ENCODE measurements around the gene NCOA3.
"Not testable (repeated sequence)": the region's sequence is repeated elsewhere in the genome, so short reads cannot be mapped to it uniquely, and the experiment has no call there.

NCOA3 gene

GRCh38 chr20:47568019-47568418 lies 66.3 kb downstream of the NCOA3 start:
- DNase-seq, result no peak

DNA sequence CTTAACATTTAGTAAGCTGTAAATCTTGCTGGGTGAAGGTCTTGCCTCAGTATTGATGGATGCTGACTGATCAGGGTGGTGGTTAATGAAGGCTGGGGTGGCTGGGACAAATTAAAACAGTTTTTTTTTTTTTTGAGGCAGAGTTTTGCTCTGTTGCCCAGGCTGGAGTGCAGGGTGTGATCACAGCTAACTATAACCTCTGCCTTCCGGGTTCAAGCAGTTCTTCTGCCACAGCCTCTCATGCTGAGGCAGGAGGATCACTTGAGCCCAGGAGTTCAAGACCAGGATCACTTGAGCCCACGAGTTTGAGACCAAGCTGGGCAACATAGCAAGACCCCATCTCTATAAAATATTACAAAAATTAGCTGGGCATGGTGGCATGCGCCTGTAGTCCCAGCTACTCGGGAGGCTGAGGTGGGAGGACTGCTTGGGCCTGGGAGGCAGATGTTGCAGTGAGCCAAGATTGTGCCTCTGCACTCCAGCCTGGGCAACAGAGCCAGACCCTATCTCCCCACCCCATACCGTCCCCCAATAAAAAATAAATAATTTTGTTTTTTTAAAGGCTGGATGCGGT lies 67.2 kb downstream of the NCOA3 start:
- DNase-seq, result no peak

- DNase-seq, result no peak
Measured at GRCh38 chr20:47571426-47571825, 69.7 kb downstream of the NCOA3 start.

- DNase-seq, result no peak
Measured at GRCh38 chr20:47572105-47572729, 70.5 kb downstream of the NCOA3 start.

GRCh38 chr20:47573559-47573958 lies 71.9 kb downstream of the NCOA3 start:
- DNase-seq, result no peak

DNA sequence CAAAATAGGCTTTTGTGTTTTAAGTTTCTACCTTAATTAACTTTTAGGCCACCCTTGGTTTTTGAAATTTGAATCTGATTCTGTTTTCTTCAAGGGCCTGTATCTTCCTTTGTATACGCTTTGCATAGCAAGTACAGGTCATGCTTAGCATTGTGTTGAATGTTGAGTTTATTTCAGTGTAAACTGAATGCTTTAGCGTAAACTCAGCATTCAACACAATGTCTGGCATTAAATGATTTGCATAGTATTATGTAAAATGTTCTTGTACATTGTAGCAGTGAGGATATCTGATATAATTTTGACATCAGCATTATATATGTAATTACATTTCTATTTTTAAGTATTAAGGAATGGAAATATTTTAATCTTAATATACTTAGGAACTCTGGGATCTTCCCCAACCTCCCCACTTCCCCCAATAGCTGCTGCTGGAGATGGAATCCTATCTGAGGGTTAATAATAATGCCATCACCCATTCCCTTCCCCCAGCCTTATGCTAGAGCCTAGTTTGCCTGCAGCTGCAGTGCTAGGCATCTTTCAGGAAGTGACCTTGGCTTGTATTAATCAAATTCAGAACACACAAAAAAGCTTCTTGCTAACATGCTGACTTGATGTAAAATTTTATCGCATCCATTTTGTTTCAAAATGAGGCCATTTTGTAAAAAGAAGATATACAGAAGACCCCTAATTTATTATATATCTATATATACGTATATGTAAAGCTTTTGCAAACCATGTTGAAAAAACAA lies 73.1 kb downstream of the NCOA3 start:
- no peak for DNase-seq

GRCh38 chr20:47576516-47577033 lies 74.9 kb downstream of the NCOA3 start:
- DNase-seq, result peak in 10 of 14 donors; percentile 3 to 44 (median 22)

- no peak for DNase-seq
Measured at GRCh38 chr20:47577314-47577713, 75.6 kb downstream of the NCOA3 start.

GRCh38 chr20:47578543-47578942 lies 76.9 kb downstream of the NCOA3 start:
- no peak for DNase-seq

GRCh38 chr20:47580686-47581085 lies 79.0 kb downstream of the NCOA3 start:
- not testable (repeated sequence) for DNase-seq

DNA sequence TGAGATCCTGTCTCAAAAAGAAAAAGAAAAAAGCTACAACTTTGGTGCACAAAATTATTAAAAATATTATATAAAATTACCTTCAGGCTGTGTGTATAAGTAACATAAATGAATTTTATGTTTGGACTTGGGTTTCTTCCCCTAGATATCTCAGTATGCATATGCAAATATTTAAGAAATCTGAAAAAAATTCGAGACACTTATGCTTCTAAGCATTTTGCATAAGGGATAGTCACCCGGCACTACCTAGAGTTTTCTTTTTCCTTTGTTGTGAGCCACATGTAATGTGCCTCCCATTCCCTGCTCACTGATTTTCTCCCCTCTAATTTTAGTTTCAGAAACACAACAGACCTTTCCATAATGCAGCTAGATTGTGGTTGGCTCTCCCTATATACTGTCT lies 79.4 kb downstream of the NCOA3 start:
- no peak for DNase-seq

DNA sequence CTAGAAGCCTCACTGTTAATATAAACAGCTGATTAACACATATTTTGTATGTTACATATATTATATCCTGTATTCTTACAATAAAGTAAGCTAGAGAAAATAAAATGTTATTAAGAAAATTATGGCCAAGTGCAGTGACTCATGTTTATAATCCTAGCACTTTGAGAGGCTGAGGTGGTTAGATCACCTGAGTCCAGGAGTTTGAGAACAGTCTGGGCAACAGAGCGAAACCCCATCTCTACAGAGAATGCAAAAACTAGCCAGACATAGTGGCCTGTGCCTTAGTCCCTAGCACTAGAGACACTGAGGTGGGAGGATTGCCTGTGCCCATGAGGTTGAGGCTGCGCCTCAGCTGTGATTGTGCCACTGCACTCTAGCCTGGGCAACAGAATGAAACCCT lies 81.9 kb downstream of the NCOA3 start:
- DNase-seq, result no peak

DNA sequence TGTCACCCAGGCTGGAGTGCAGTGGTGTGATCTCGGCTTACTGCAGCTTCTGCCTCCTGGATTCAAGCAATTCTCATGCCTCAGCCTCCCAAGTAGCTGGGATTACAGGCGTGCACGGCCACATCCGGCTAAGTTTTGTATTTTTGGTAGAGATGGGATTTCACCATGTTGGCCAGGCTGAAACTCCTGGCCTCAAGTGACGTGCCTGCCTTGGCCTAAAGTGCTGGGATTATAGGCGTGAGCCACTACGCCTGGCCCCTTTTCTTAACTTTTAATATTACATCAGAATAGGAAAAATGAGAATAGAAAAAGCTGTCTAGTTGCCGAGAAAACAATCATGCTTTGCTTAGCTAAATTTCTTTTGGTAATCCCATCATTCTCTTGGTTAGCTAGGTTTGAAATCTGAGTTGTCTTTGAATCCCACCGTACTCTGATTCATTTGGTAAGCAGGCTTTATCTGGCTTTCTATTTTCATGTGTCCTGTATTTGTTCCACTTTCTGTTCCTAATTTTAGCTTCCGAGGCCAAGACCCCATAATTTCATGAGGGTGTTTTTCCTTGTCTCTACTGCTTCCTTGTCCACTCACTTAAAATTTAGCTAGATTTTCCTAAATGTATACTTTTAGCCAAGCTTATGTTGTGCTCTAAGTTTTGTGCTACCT lies 83.5 kb downstream of the NCOA3 start:
- no peak for DNase-seq

GRCh38 chr20:47586649-47587294 lies 85.1 kb downstream of the NCOA3 start:
- no peak for DNase-seq

GRCh38 chr20:47588158-47588557 lies 86.5 kb downstream of the NCOA3 start:
- no peak for DNase-seq

- DNase-seq, result no peak
Measured at GRCh38 chr20:47591231-47591630, 89.5 kb downstream of the NCOA3 start.

DNA sequence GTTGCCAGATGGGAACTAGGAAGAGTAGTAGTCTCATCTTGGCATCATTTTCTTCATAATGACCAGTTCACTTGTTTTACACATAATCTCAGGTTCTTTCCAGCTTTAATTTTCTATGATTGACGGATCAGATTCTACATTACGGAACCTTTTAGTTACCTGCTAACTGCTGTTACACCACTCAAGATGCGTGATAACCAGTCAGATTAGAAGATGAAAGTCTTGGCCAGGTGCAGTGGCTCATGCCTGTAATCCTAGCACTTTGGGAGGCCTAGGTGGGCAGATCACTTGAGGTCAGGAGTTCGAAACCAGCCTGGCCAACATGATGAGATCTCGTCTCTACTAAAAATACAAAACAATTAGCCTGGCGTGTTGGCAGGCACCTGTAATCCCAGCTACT lies 92.5 kb downstream of the NCOA3 start:
- DNase-seq, result no peak

- not testable (repeated sequence) for DNase-seq
Measured at GRCh38 chr20:47595138-47595537, 93.5 kb downstream of the NCOA3 start.

GRCh38 chr20:47596003-47596571 lies 94.4 kb downstream of the NCOA3 start:
- no peak for DNase-seq

DNA sequence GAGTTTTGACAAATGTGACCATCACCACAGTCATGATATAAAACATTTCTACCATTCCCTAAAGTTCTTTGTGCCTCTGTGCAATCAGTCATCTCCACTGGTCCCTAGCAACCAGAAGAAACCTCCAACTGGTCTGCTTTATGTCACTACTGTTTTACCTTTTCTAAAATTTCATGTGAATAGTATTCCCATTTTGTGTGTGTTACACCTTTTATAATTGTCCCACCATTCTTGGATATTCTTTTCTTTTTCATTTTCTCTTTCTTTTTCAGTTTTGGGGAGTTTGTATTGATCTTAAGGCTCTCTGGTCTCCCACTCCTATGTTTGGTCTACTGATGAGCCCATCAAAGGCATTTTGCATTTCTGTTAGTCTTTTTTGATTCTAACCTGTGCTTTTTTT lies 95.4 kb downstream of the NCOA3 start:
- no peak for DNase-seq

GRCh38 chr20:47598911-47599744 lies 97.4 kb downstream of the NCOA3 start:
- no peak for DNase-seq

All from C1 segment of cervical spinal cord (tissue), 14 donors.